Activated T-cell treated with anti-CD3 and anti-CD28 coated beads, Interleukin-2, amount 50 U/mL, for 72 hours (primary cell): ENCODE results near the gene TOR4A. TPM values are rescaled to one million over a fixed set of nuclear protein-coding genes. Genes with fewer than 3 reads are reported as not detected.
"Not testable (repeated sequence)": the region's sequence is repeated elsewhere in the genome, so short reads cannot be mapped to it uniquely, and the experiment has no call there.

Experiments used
- ATAC-seq, 2 donors: fragments of 150-1000 bp; cut with Tn5 transposase; replicated peaks in 1 of 2; 2 replicates each; pipeline ENCODE4 v1.10.0; 2021; ENCODE audit warnings: moderate library complexity in 2 of 2, mild to moderate bottlenecking in 1 of 2
- DNase-seq, 2 donors: peaks; one replicate each; pipeline ENCODE4 v3.0.0; 2021 to 2022; ENCODE audit warnings: mixed read lengths in 1 of 2
- H3K27ac Mint-ChIP-seq: one replicate; pipeline ENCODE4 v1.8.0; 2022; ENCODE audit warnings: mild to moderate bottlenecking, moderate library complexity, mixed read lengths
- H3K27me3 Mint-ChIP-seq: one replicate; pipeline ENCODE4 v1.8.0; 2022; ENCODE audit warnings: low read depth, mixed read lengths
- H3K36me3 Mint-ChIP-seq, 2 donors: one replicate each; pipeline ENCODE4 v1.8.0; 2022; ENCODE audit warnings: mixed read lengths in 2 of 2, mild to moderate bottlenecking in 1 of 2; ENCODE audit not compliant: insufficient read depth in 2 of 2
- H3K4me1 Mint-ChIP-seq: one replicate; pipeline ENCODE4 v1.8.0; 2022; ENCODE audit warnings: low read depth, mixed read lengths
- H3K4me3 Mint-ChIP-seq, 2 donors: one replicate each; pipeline ENCODE4 v1.8.0; 2022; ENCODE audit warnings: mild to moderate bottlenecking in 2 of 2, mixed read lengths in 2 of 2, moderate library complexity in 2 of 2
- H3K9me3 Mint-ChIP-seq, 2 donors: one replicate each; pipeline ENCODE4 v1.8.0; 2022; ENCODE audit warnings: mixed read lengths in 2 of 2
- total RNA-seq, 2 donors: library from RNA; stranded (reverse); gene quantifications; one replicate each; pipeline ENCODE4 v1.2.3, GENCODE V29; 2022

Gene TOR4A
- total RNA-seq, 2 donors from 2014 or later = 4.3 to 8.3 TPM

GRCh38 chr9:137327641-137328550 is 50.4 kb downstream of the TOR4A start:
- peaks cover 22% of the 10 kb centered on the region for H3K4me1 Mint-ChIP-seq
- ATAC-seq, DNase-seq, H3K36me3 Mint-ChIP-seq: not testable (repeated sequence)
- peaks cover 12% of the 10 kb centered on the region for H3K27me3 Mint-ChIP-seq
- peak overlapping the region in 1 of 2 donors; percentile 55 for H3K4me3 Mint-ChIP-seq
- H3K9me3 Mint-ChIP-seq = peaks cover 5 to 13% of the 10 kb centered on the region in 2 donors
- H3K27ac Mint-ChIP-seq = peak overlapping the region; percentile 100

GRCh38 chr9:137329590-137329989 is 52.1 kb downstream of the TOR4A start:
- H3K4me3 Mint-ChIP-seq, H3K36me3 Mint-ChIP-seq, DNase-seq, ATAC-seq, H3K27ac Mint-ChIP-seq: not testable (repeated sequence)
- H3K4me1 Mint-ChIP-seq = peaks cover 22% of the 10 kb centered on the region
- peaks cover 12% of the 10 kb centered on the region for H3K27me3 Mint-ChIP-seq
- H3K9me3 Mint-ChIP-seq = peaks cover 5 to 13% of the 10 kb centered on the region in 2 donors

DNA sequence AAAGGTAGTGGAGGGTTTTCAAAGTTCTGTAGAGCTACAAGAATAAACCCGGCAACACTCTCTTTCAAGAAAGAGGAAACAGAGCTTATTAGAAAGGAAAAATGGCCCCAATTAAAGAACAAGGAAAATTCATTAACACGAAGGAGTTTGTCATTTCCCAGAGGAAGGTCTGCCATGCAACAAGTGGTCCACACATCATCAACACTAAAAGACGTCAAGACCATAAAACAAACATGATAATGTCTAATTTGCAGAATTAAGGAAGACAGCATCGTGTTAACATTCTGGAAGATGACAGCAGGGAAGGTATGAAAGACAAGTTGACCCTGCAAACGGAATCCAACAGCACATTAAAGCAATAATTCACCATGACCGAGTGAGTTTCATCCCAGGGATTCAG is 53.2 kb downstream of the TOR4A start:
- Mint-ChIP-seq H3K9me3 (peaks cover 5 to 13% of the 10 kb centered on the region in 2 donors), H3K36me3 (peaks cover 5 to 8% of the 10 kb centered on the region in 2 donors), H3K27me3 (peaks cover 12% of the 10 kb centered on the region), H3K27ac (no peak overlapping the region), H3K4me3 (no peak overlapping the region), H3K4me1 (peaks cover 21% of the 10 kb centered on the region)
- no peak for ATAC-seq
- DNase-seq = no peak

DNA sequence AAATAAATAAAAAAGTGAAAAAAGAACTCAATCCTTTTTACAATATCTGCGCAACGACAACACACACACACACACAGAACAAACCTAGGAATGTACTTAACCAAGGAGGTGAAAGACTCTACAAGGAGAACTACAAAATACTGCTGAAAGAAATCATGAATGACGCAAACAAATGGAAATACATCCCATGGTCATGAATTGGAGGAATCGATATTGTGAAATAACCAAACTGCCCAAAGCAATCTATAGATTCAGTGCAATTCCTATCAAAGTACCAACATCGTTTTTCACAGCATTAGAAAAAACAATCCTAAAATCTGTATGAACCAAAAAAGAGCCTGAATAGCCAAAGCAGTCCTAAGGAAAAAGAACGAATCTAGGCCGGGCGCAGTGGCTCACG is 54.4 kb downstream of the TOR4A start:
- no peak overlapping the region for H3K27ac Mint-ChIP-seq
- H3K27me3 Mint-ChIP-seq = peaks cover under 1% of the 10 kb centered on the region
- H3K9me3 Mint-ChIP-seq = peaks cover 5 to 11% of the 10 kb centered on the region in 2 donors
- ATAC-seq = no peak
- DNase-seq = no peak
- no peak overlapping the region for H3K4me3 Mint-ChIP-seq
- H3K4me1 Mint-ChIP-seq = peaks cover 9% of the 10 kb centered on the region
- peaks cover 6 to 8% of the 10 kb centered on the region in 2 donors for H3K36me3 Mint-ChIP-seq

Other genes with a start within 250 kb of the TOR4A start
- gene ABCA2, start 249.5 kb upstream of the TOR4A start, total RNA-seq = 10 to 100 TPM; 23.9 to 27.5 TPM
- 1 to 10 TPM; 1.6 to 1.8 TPM for gene FUT7, start 245.6 kb upstream of the TOR4A start, total RNA-seq
- 10 to 100 TPM; 27.2 to 28.7 TPM for gene NPDC1, start 231.5 kb upstream of the TOR4A start, total RNA-seq
- gene ENTPD2, start 223.7 kb upstream of the TOR4A start, total RNA-seq = under 1 TPM; 0.28 to 0.48 TPM
- 1 to 10 TPM; 6.6 to 8.4 TPM for gene SAPCD2, start 207.2 kb upstream of the TOR4A start, total RNA-seq
- gene UAP1L1, start 200.2 kb upstream of the TOR4A start, total RNA-seq = 10 to 100 TPM; 13.6 to 14.3 TPM
- 10 to 100 TPM; 40.3 to 45.8 TPM for gene MAN1B1, start 190.7 kb upstream of the TOR4A start, total RNA-seq
- gene DPP7, start 163.0 kb upstream of the TOR4A start, total RNA-seq = 100 to 1,000 TPM; 155 to 158 TPM
- 1 to 10 TPM in 1 of 2 donors, under 1 TPM in 1; 0.38 to 1.2 TPM for gene GRIN1, start 138.6 kb upstream of the TOR4A start, total RNA-seq
- not detected for gene LRRC26, start 107.7 kb upstream of the TOR4A start, total RNA-seq
- under 1 TPM; 0.50 to 0.74 TPM for gene TMEM210, start 105.7 kb upstream of the TOR4A start, total RNA-seq
- gene ANAPC2, start 89.2 kb upstream of the TOR4A start, total RNA-seq = 10 to 100 TPM; 56.9 to 63.5 TPM
- gene SSNA1, start 89.0 kb upstream of the TOR4A start, total RNA-seq = 10 to 100 TPM; 64.1 to 84.5 TPM
- gene TPRN, start 77.0 kb upstream of the TOR4A start, total RNA-seq = 10 to 100 TPM; 13.3 to 19.9 TPM
- gene TMEM203, start 72.1 kb upstream of the TOR4A start, total RNA-seq = 10 to 100 TPM; 27.4 to 33.3 TPM
- 10 to 100 TPM; 43.3 to 50.9 TPM for gene NDOR1, start 72.0 kb upstream of the TOR4A start, total RNA-seq
- gene RNF208, start 55.5 kb upstream of the TOR4A start, total RNA-seq = 10 to 100 TPM in 1 of 2 donors, 1 to 10 TPM in 1; 6.6 to 10.3 TPM
- 1 to 10 TPM; 1.0 to 2.0 TPM for gene CYSRT1, start 52.6 kb upstream of the TOR4A start, total RNA-seq
- gene RNF224, start 50.2 kb upstream of the TOR4A start, total RNA-seq = under 1 TPM in 1 of 2 donors, not detected in 1; 0.14 TPM
- gene SLC34A3, start 46.8 kb upstream of the TOR4A start, total RNA-seq = under 1 TPM; 0.12 to 0.14 TPM
- gene TUBB4B, start 36.4 kb upstream of the TOR4A start, total RNA-seq = 100 to 1,000 TPM; 122 to 128 TPM
- gene STPG3, start 26.4 kb upstream of the TOR4A start, total RNA-seq = under 1 TPM in 1 of 2 donors, not detected in 1; 0.63 TPM
- gene NELFB, start 22.4 kb upstream of the TOR4A start, total RNA-seq = 10 to 100 TPM; 53.1 to 56.6 TPM
- gene NRARP, start 24.5 kb downstream of the TOR4A start, total RNA-seq = 1 to 10 TPM; 1.6 to 2.0 TPM
- 10 to 100 TPM; 23.7 to 26.0 TPM for gene EXD3, start 145.4 kb downstream of the TOR4A start, total RNA-seq
- 1 to 10 TPM; 1.4 to 1.8 TPM for gene NOXA1, start 145.7 kb downstream of the TOR4A start, total RNA-seq
- not detected for gene ENTPD8, start 163.6 kb downstream of the TOR4A start, total RNA-seq
- gene NSMF, start 181.6 kb downstream of the TOR4A start, total RNA-seq = 10 to 100 TPM; 20.0 to 28.5 TPM